Measurements from ENCODE around the gene PDHX.

- no peak for TF ChIP-seq CTCF (IDR thresholded peaks at IDR 0.05; ENCODE audit: low read length)
- no peak for TF ChIP-seq EZH2 (optimal IDR thresholded peaks at IDR 0.05; ENCODE audit: low read depth, low read length)
These were observed 32.3 kb downstream of the PDHX start for GRCh38 chr11:34948696-34949095.
